ENCODE results near the gene CWC22.
"Not testable (repeated sequence)": the region's sequence is repeated elsewhere in the genome, so short reads cannot be mapped to it uniquely, and the experiment has no call there.

Gene CWC22

GRCh38 chr2:180003073-180003472 lies 4.0 kb downstream of the CWC22 start:
- no peak for DNase-seq (ENCODE audit: low read depth in 2 of 2)

GRCh38 chr2:180002198-180002770 lies 4.8 kb downstream of the CWC22 start:
- DNase-seq (ENCODE audit: low read depth in 2 of 2), result no peak

- DNase-seq (ENCODE audit: low read depth in 2 of 2), result no peak
These were observed 5.4 kb downstream of the CWC22 start for GRCh38 chr2:180001726-180002125.

- no peak for DNase-seq (ENCODE audit: low read depth in 2 of 2)
These were observed 6.7 kb downstream of the CWC22 start for GRCh38 chr2:180000434-180000833.

- DNase-seq (ENCODE audit: low read depth in 2 of 2), result no peak
These were observed 8.1 kb downstream of the CWC22 start for GRCh38 chr2:179999000-179999399.

GRCh38 chr2:179995741-179996515 lies 11.2 kb downstream of the CWC22 start:
- no peak for DNase-seq (ENCODE audit: low read depth in 2 of 2)

- no peak for DNase-seq (ENCODE audit: low read depth in 2 of 2)
These were observed 15.8 kb downstream of the CWC22 start for GRCh38 chr2:179991344-179991743.

GRCh38 chr2:179990676-179991317 lies 16.3 kb downstream of the CWC22 start:
- DNase-seq (ENCODE audit: low read depth in 2 of 2), result no peak

- no peak for DNase-seq (ENCODE audit: low read depth in 2 of 2)
These were observed 19.2 kb downstream of the CWC22 start for GRCh38 chr2:179987916-179988315.

- DNase-seq (ENCODE audit: low read depth in 2 of 2), result no peak
These were observed 21.8 kb downstream of the CWC22 start for GRCh38 chr2:179985163-179985820.

- DNase-seq (ENCODE audit: low read depth in 2 of 2), result no peak
These were observed 23.7 kb downstream of the CWC22 start for GRCh38 chr2:179983250-179983932.

GRCh38 chr2:179981085-179981484 lies 26.0 kb downstream of the CWC22 start:
- DNase-seq (ENCODE audit: low read depth in 2 of 2), result no peak

- no peak for DNase-seq (ENCODE audit: low read depth in 2 of 2)
These were observed 32.3 kb downstream of the CWC22 start for GRCh38 chr2:179974761-179975160.

- no peak for DNase-seq (ENCODE audit: low read depth in 2 of 2)
These were observed 40.2 kb downstream of the CWC22 start for GRCh38 chr2:179966778-179967394.

- DNase-seq (ENCODE audit: low read depth in 2 of 2), result no peak
These were observed 41.5 kb downstream of the CWC22 start for GRCh38 chr2:179965291-179966258.

GRCh38 chr2:179963626-179964025 lies 43.5 kb downstream of the CWC22 start:
- no peak for DNase-seq (ENCODE audit: low read depth in 2 of 2)

- not testable (repeated sequence) for DNase-seq (ENCODE audit: low read depth in 2 of 2)
These were observed 48.8 kb downstream of the CWC22 start for GRCh38 chr2:179958251-179958650.

- DNase-seq (ENCODE audit: low read depth in 2 of 2), result no peak
These were observed 53.1 kb downstream of the CWC22 start for GRCh38 chr2:179954026-179954425.

- DNase-seq (ENCODE audit: low read depth in 2 of 2), result no peak
These were observed 53.7 kb downstream of the CWC22 start for GRCh38 chr2:179953359-179953758.

GRCh38 chr2:179952658-179953057 lies 54.4 kb downstream of the CWC22 start:
- DNase-seq (ENCODE audit: low read depth in 2 of 2), result no peak
